COLO829 (cell line): Measurements from ENCODE around the gene TEX48.

Experiments
- DNase-seq: peaks from one replicate; pipeline ENCODE4 v3.0.0; 2012; ENCODE audit warnings: low spot score

Gene TEX48

GRCh38 chr9:114693248-114693855, 11.4 kb upstream of the TEX48 start:
- peak; percentile 16 for DNase-seq

DNA sequence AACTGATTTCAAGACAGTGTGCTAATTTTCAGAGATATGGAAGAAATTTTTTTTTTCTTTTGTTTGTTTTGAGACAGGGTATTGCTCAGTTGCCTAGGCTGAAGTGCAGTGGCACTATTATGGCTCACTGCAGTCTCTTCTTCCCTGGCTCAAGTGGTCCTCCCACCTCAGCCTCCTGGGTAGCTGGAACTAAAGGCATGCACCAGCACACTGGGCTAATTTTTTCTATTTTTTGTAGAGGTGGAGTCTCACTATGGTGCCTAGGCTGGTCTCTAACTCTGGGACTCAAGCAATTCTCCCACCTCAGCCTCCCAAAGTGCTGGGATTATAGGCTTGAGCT, 9.9 kb upstream of the TEX48 start:
- no peak for DNase-seq

DNA sequence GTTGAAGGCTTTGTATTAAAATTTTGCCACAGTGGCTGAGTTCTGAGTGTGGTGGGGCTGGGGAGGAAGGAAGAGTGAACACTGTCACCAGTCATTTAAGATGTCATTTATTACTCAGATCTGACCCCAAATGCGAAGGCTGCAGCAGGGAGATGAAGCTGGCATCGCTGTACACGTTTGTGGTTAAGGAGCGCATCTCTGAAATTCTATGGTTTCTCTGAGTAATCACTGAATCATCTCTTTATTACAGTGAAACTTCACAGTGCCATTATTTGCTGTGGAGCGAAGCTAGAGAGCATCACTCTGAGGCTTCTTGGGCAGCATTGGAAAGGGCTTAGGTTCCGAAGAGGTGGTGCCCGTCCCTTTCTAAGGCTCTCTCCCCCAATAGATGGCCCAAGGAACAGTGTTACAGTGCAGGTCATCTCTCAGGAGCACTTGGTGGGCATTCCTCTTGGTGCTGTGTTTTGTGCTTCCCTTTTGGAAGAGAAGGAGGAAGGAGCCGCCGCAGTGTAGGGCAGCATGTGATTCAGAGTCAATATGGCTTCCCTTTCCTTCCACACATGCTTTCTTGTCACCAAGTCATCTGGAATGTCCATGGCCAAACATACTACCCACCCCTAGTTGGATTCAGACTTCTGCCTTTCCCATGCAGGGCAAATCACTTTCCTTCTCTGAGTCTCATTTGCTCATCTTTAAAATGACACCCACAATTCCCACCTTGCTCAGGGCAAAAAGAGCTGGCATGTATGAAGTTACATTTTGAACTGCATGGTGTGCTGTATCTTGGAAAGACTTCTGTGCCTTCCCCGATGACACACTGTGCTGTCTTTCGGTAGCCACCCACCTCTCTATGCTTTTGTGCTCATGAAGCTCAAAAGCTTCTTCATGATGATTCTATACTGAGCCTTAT, 9.3 kb upstream of the TEX48 start:
- DNase-seq: peak; percentile 96

DNA sequence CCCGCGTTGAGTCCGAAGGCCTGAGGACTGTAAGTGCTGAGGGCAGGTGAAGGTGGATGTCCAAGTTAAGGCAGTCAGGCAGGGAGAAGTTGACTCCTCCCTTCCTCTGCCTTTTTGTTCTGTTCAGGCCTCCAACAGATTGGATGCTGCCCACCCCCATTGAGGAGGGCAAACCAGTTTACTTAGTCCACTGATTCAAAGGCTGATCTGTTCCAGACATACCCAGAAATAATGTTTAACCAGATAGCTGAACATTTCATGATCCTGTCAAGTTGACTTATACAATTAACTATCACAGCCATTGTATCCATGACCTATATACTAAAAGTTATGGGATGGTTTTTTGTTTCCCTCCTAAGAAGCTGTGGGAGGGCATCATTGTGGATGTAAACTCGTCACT, 8.3 kb upstream of the TEX48 start:
- DNase-seq: no peak

DNA sequence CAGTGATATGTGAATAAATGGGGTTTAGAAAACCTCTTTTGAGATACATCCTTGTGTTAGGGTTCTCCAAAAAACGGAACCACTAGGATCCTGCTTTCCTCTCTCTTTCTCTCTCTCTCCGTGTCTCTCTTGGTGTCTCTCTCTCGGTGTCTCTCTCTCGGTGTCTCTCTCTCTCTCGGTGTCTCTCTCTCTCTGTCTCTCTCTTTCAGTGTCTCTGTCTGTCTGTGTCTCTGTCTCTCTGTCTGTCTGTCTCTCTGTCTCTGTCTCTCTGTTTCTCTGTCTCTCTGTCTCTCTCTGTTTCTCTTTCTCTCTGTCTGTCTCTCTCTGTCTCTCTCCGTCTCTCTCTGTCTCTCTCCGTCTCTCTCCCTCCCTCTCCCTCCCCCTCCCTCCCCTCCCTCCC, 7.8 kb upstream of the TEX48 start:
- no peak for DNase-seq

DNA sequence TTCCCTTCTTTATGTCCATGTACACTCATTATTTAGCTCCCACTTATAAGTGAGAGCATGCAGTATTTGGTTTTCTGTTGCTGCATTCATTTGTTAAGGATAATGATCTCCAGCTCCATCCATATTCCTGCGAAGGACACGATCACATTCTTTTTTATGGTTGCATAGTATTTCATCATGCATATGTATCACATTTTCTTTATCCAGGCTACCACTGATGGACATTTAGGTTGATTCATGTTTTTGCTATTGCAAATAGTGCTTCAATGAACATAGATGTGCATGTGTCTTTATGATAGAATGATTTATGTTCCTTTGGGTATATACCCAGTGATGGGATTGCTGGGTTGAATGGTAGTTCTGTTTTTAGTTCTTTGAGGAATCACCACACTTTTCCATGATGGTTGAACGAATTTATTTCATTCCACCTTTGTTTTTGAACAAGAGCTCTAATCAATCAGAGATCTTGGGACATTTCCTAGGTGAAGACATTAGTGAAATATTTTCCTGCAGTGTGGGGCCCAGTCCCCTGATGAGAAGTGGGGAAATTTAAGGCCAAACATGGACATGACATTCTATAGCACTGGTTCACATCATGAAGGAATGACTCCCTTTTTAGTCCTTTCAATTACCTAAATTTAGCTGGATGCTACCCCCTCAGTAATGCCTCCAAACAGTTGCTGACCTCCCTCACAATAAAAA, 7.1 kb upstream of the TEX48 start:
- no peak for DNase-seq

- DNase-seq: no peak
Observed at GRCh38 chr9:114688379-114688778, 6.4 kb upstream of the TEX48 start.

DNA sequence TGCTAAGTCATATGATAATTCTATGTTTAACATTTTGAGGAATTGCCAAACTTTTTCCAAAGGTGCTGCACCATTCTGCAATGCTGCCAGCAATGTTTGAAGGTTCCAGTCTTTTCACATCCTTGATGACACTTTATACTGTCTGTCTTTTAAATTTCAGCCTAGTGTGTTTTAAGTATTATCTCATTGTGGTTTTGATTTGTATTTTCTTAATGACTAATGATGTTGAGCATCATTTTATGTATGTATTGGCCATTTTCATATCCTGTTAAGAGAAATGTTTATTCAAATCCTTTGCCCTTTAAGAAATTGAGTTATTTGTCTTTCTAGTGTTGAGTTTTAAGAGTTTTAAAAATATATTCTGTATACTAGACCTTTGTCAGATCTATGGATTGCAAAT, 5.0 kb upstream of the TEX48 start:
- no peak for DNase-seq

- DNase-seq: no peak
Observed at GRCh38 chr9:114685951-114686350, 4.0 kb upstream of the TEX48 start.

GRCh38 chr9:114684036-114684435, 2.0 kb upstream of the TEX48 start:
- no peak for DNase-seq

DNA sequence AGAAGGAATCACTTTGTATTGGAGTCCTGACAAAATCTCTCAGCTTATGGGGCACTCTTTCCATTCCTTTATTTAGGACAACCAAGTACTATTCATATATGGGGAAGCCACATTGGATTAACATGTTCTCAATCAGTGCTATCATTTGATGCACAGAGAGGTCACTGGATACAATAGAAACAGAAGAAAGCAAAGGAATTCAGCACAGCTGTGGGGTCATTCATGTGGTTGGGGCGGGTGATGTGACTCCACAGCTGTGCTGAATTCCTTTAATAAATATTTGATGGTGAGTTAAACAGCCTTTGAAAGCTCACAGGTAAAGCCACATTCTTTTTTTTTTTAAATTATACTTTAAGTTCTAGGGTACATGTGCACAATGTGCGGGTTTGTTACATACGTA, 854 bp upstream of the TEX48 start:
- DNase-seq: no peak

GRCh38 chr9:114680259-114681001, 1.6 kb downstream of the TEX48 start:
- DNase-seq: no peak

DNA sequence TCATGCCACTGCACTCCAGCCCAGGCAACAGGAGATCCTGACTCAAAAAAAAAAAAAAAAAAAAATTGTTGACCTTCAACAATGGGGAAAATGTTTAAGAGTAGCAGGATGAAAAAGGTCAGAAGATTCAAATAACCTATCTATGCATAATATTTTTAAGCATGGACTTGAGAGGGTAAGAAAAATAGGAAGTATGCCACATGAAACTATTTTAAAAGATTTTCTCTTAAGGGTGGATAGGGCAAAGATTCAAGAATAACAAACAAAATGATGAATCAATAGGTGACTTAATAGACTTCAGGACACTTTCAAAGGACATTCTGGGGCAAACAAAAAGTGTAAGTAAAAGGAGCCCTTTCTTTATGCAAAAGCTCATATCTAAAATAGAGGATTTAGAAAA, 3.2 kb downstream of the TEX48 start:
- DNase-seq: no peak

DNA sequence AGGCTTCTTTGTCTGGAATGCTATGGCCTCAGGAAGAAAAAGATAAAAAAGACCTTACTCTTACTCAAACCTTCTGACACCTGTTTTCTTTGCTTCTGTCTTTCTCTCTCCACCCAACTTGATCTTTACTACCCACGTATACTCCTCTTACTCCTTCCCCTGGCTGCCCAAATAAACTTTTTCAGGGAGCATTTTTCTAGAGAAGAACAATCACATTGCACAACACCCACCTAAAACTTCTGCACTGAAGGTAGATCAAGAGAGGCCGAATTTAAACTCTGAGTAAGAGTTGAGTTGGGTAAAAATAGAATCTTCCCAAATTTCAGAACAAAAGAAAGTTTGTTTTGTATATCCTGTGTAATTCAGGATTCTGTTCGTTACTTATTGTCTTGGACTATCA, 3.9 kb downstream of the TEX48 start:
- no peak for DNase-seq

DNA sequence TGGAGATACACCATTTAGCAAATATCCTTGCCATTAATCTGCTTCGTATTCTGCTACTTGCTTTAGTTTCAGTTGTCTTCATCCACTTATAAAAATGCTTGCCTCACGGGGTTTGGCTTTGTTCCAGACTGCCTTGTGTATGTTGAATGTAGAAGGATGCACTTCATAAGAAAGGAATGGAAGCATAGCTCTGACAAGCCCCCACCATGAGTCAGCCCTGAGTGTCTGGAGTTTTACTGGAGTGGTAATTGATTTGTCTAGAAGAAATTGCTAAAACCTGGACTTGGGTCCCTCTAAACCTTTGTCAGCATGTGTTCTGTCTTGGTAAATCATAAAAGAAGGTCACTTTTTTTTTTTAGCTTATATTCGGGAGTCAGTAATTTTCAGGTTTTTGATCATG, 4.6 kb downstream of the TEX48 start:
- DNase-seq: peak; percentile 97

- DNase-seq: no peak
Observed at GRCh38 chr9:114676901-114677300, 5.1 kb downstream of the TEX48 start.

DNA sequence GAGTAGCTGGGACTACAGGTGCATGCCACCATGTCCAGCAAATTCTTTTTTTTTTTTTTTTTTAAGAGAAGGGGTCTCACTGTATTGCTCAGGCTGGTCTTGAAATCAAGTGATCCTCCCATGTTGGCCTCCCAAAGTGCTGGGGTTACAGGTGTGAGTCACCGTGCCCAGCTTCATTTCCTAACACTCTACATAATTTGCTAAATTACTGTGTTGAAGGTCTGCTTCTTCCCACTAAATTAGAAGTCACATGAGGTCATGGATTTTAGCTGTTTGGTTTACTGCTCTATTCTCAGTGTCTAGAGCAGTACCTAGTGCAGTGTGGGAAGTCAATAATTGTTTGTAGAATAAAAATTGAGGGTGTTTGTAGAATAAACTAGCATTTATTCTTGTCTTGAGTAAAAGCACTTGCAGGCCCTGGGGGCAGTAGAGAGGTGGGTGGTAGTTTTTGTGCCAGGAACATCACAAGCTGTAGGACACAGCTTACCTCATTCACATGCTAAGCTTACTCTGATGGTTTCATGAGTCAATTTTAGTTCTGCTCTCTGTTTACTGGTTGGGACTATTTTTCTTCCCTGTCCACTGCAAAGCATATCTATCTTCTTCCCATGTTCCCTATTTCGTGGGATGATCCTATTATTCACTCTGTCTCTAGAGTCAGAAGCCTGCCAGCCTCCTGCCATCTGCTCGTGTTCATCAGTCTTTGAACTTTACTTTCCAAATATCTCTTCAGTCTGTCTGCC, 7.0 kb downstream of the TEX48 start:
- DNase-seq: no peak

DNA sequence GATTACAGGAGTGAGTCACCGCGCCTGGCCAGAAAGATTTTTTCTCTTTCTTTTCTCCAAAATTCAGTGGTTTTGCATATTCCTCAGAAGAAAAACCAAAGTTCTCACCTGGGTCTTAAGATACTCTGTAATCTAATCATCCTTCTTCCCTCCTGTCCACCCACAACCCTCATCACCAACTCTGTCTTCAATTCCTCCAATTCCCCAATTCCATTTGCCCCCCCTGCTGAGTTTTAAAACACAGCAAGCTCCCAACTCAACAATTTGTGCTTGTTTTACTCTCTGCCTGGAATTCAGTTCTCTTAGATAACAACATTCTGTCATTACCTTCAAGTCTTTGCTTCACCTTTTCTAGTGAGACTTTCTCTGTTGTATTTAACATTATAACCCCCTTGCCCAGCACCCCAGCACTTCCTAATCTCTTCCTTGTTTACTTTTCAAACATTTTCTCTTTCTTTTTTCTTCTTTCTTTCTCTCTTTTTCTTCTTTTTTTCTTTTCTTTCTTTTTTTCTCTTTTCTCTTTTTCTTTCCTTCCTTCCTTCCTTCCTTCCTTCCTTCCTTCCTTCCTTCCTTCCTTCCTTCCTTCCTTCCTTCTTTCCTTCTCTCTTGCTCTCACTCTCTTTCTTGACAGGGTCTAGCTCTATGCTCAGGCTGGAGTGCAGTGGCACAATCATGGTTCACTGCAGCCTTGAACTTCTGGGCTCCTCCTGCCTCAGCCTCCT, 7.8 kb downstream of the TEX48 start:
- no peak for DNase-seq

DNA sequence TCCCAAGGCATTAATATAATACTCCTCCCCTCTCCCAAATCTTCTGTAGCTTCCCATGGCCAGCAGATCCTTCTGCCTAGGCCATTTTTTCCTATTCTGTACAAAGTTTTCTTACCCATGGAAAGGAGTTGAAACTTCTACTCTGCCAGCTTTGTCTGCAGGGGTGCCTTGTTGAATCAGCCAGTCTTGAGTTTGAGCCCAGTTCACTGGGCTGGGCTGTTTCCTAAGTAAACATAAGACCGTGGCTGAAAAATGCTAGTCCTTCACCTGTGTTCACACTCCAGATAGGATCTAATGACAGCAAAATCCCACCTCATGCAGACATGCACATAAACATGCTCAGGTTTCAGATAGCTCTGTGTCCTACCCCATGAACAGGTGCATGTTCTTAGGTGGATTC, 10.4 kb downstream of the TEX48 start:
- no peak for DNase-seq

- no peak for DNase-seq
Observed at GRCh38 chr9:114669961-114670360, 12.0 kb downstream of the TEX48 start.

DNA sequence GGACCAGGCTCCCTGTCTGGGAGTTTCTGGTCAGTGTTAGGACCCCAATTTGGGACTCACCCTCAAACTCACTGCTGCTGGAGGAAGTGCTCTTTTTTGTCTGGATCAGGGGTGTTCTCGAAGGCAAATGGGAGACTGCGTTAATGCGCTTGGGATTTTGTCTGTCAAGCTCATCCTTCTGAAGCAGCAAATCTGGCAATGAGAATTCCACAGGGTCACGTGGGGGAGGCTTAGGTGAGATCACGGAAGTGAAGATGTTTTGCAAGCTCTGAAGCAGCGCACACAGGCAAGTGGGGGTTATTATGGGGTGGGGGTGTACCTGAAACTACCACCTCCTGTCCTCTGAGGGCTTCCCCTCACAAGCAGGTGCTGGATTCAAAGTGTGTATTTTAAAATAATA, 13.8 kb downstream of the TEX48 start:
- DNase-seq: no peak
